Measurements from ENCODE around the gene GUCY1A2.

- TF ChIP-seq CTCF (IDR thresholded peaks at IDR 0.05 in 4 of 5, conservative IDR thresholded peaks at IDR 0.05 in 1 of 5) (no peak), POLR2A (IDR thresholded peaks at IDR 0.05) (no peak)
Measured at GRCh38 chr11:106875013-106875412, 143.3 kb downstream of the GUCY1A2 start.
